RWPE1 (cell line): ENCODE data around the gene CACNA1S.
A peak's percentile ranks its signal among the peaks of the same experiment; 100 is the strongest.

ENCODE experiments used
- CTCF ChIA-PET: fragments of 350-600 bp; sonication (Branson Sonifier 250); formaldehyde crosslinking; extraction: SDS; loops from one replicate; lab custom pipeline; 2021; lab: Yijun Ruan, JAX
- POLR2A ChIA-PET: fragments of 400-600 bp; formaldehyde crosslinking; extraction: SDS; loops from one replicate; lab custom pipeline; 2020; ENCODE audit warnings: antibody characterized with exemption; ENCODE audit not compliant: low non-redundant PET; lab: Yijun Ruan, JAX
- DNase-seq: peaks from one replicate; pipeline ENCODE4 v3.0.0; 2012; ENCODE audit warnings: low spot score
- H3K27ac ChIP-seq: fragments of 450-650 bp; 2 replicates; pipeline ENCODE4 v1.5.1; 2017
- CTCF ChIP-seq: fragments of 450-650 bp; conservative IDR thresholded peaks from 2 replicates; pipeline ENCODE4 v1.5.1; 2017; ENCODE audit warnings: low read depth, mild to moderate bottlenecking

CACNA1S gene

GRCh38 chr1:201137579-201138310 lies 25.5 kb upstream of the CACNA1S start:
- ChIA-PET POLR2A (interaction anchor here (0.5 to 1.0 kb wide), 2 partner anchors 21 to 122 kb away, joined by 3 to 4 read pairs; no protein-coding TSS in a partner anchor), CTCF (interaction anchor here (0.5 to 3.9 kb wide), 9 partner anchors 11 to 221 kb away, joined by 3 to 24 read pairs (median 4); partner anchors contain the start of gene ASCL5)
- peak overlapping the region; percentile 69 for H3K27ac ChIP-seq
- DNase-seq, result peak; percentile 59
- TF ChIP-seq CTCF, result no peak

GRCh38 chr1:201137024-201137392 lies 24.8 kb upstream of the CACNA1S start:
- POLR2A ChIA-PET, result interaction anchor here (0.5 to 0.6 kb wide), 3 partner anchors 9 to 123 kb away, joined by 3 to 4 read pairs (median 3); partner anchors contain the start of gene TMEM9
- CTCF ChIA-PET, result interaction anchor here (0.7 to 3.9 kb wide), 6 partner anchors 10 to 148 kb away, joined by 3 to 24 read pairs (median 6); partner anchors contain the start of gene ASCL5
- H3K27ac ChIP-seq, result no peak overlapping the region; the same call in 1 of the 2 replicates

GRCh38 chr1:201136355-201137023 lies 24.3 kb upstream of the CACNA1S start:
- DNase-seq, result no peak
- TF ChIP-seq CTCF, result no peak
- POLR2A ChIA-PET, result interaction anchor here (0.6 kb wide), 2 partner anchors 8 to 18 kb away, joined by 3 read pairs; partner anchors contain the start of gene TMEM9
- no peak overlapping the region; the same call in 1 of the 2 replicates for H3K27ac ChIP-seq
- CTCF ChIA-PET, result interaction anchor here (0.7 to 3.9 kb wide), 4 partner anchors 9 to 148 kb away, joined by 3 to 24 read pairs (median 10); partner anchors contain the start of gene ASCL5

More at GRCh38 chr1:201137024-201137392, 24.8 kb upstream of the CACNA1S start:
- no peak for DNase-seq
- TF ChIP-seq CTCF, result no peak

- no peak for TF ChIP-seq CTCF
- DNase-seq, result no peak
- POLR2A ChIA-PET, result no interaction called here
- no peak overlapping the region for H3K27ac ChIP-seq
- CTCF ChIA-PET, result interaction anchor here (2.1 kb wide), 1 partner anchor 15 kb away, joined by 11 read pairs; no protein-coding TSS in a partner anchor
Measured at GRCh38 chr1:201134405-201134804, 22.2 kb upstream of the CACNA1S start.

- no peak for DNase-seq
- POLR2A ChIA-PET, result no interaction called here
- no peak for TF ChIP-seq CTCF
- CTCF ChIA-PET, result interaction anchor here (0.7 kb wide), 1 partner anchor 52 kb away, joined by 4 read pairs; no protein-coding TSS in a partner anchor
- H3K27ac ChIP-seq, result no peak overlapping the region
Measured at GRCh38 chr1:201131398-201131797, 19.2 kb upstream of the CACNA1S start.

- no peak overlapping the region for H3K27ac ChIP-seq
- CTCF ChIA-PET, result interaction anchor here (2.0 kb wide), 1 partner anchor 19 kb away, joined by 9 read pairs; no protein-coding TSS in a partner anchor
- no peak for DNase-seq
- POLR2A ChIA-PET, result no interaction called here
- no peak for TF ChIP-seq CTCF
Measured at GRCh38 chr1:201128962-201129361, 16.7 kb upstream of the CACNA1S start.
